Bronchial epithelial cell (primary cell): ENCODE measurements around the gene ZNF90. TPM values are rescaled to one million over a fixed set of nuclear protein-coding genes. Genes with fewer than 3 reads are reported as not detected.
"Not testable (repeated sequence)": the region's sequence is repeated elsewhere in the genome, so short reads cannot be mapped to it uniquely, and the experiment has no call there.

Source experiments
- DNase-seq: peaks from one replicate; pipeline ENCODE4 v3.0.0-alpha.2; 2010; ENCODE audit warnings: low read depth
- FAIRE-seq: peaks from 2 replicates; lab custom pipeline; 2011; peaks lifted over from hg19 to GRCh38; lab: Jason Lieb, UNC
- H3K27me3 ChIP-seq: 2 replicates; pipeline ENCODE4 v1.5.1; 2011; ENCODE audit warnings: low read length; ENCODE audit not compliant: control insufficient read depth, insufficient read depth
- H3K36me3 ChIP-seq: 2 replicates; pipeline ENCODE4 v1.5.1; 2011; ENCODE audit warnings: low read length; ENCODE audit not compliant: control insufficient read depth, insufficient read depth
- H3K4me3 ChIP-seq: 2 replicates; pipeline ENCODE4 v1.5.1; 2011; ENCODE audit warnings: mild to moderate bottlenecking, low read depth, low read length, control low read depth
- CTCF ChIP-seq: IDR thresholded peaks from 2 replicates; pipeline ENCODE4 v1.5.1; 2011; ENCODE audit warnings: mild to moderate bottlenecking, moderate library complexity, low read length, control low read depth, inconsistent platforms; ENCODE audit not compliant: insufficient read depth, severe bottlenecking
- total RNA-seq: library from RNA; depleted of rRNA; stranded (reverse); fragments of >200 nt; gene quantifications from 2 replicates; pipeline ENCODE4 v1.2.1, GENCODE V29; 2014

The ZNF90 gene
- total RNA-seq, 1 donor from 2014 or later, result 2.1 TPM

GRCh38 chr19:20080656-20081055 is 2.9 kb downstream of the ZNF90 start:
- no peak for DNase-seq
- H3K4me3 ChIP-seq, result no peak overlapping the region
- no peaks in the 10 kb centered on the region for H3K36me3 ChIP-seq
- no peak for FAIRE-seq
- H3K27me3 ChIP-seq, result no peaks in the 10 kb centered on the region
- TF ChIP-seq CTCF, result no peak

- not testable (repeated sequence) for H3K4me3 ChIP-seq, H3K27me3 ChIP-seq, H3K36me3 ChIP-seq, FAIRE-seq
- DNase-seq, result peak; percentile 52
These were observed 4.5 kb downstream of the ZNF90 start for GRCh38 chr19:20082232-20082833.

DNA sequence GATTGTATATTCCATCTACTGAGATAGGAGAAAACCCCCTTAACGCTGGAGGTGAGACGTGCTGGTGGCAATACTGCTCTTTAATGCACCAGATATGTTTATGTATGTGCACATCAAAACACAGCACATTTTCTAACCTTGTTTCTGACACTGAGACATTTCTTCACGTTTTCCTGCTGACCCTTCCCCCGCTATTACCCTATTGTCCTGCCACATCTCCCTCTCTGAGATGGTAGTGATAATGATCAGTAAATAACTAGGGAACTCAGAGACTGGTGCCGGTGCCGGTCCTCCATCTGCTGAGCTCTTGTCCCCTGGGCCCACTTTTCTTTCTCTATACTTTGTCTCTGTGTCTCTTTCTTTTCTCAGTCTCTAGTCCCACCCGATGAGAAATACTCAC is 5.1 kb downstream of the ZNF90 start:
- H3K4me3 ChIP-seq, FAIRE-seq, H3K36me3 ChIP-seq, H3K27me3 ChIP-seq, DNase-seq: not testable (repeated sequence)

DNA sequence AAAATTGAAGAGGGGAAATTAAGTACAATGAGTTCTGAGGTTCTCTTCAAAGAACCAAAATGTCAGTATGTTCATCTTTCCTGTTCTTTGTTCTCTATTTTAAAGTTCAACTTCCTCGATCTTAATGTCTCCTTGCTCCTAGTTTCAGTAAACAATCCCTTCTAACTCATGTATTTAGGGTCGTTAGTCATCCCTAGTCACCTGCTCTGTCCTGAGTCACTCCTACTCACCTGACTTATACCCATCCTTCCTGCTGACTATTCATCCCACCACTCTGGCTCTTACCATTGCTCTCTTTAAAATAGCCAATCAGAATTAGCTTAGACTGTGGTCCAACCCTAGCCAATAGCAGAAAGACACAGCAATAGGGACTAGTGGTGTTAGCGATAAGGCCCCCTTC is 24.3 kb downstream of the ZNF90 start:
- no peak for DNase-seq
- FAIRE-seq, result no peak
- Histone ChIP-seq H3K4me3 (no peak overlapping the region), H3K36me3 (no peaks in the 10 kb centered on the region), H3K27me3 (no peaks in the 10 kb centered on the region)
- no peak for TF ChIP-seq CTCF

GRCh38 chr19:20103091-20103740 is 25.4 kb downstream of the ZNF90 start:
- H3K27me3 ChIP-seq, result no peaks in the 10 kb centered on the region
- DNase-seq (peak; percentile 63), FAIRE-seq (no peak)
- no peak for TF ChIP-seq CTCF
- no peaks in the 10 kb centered on the region for H3K36me3 ChIP-seq
- H3K4me3 ChIP-seq, result no peak overlapping the region

DNA sequence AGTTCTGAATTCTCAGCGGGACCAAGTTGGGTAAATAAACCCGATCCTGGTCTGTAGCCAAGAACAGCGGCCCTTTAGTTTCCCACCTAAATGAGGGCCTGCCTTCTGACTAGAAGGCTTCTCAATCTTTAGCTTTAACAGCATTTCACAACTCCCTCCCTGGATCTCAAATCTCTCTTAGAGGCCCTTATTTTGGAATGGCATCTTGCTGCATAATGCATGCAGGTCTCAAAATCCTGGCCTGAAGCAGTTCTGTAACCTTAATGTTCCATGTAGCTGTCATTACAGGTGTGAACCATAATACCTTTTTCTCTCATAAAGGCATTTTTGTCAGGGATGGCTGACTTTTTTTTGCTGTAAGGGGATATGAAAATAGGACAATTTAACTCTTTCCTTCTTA is 29.5 kb downstream of the ZNF90 start:
- Histone ChIP-seq H3K36me3 (no peaks in the 10 kb centered on the region), H3K4me3 (no peak overlapping the region), H3K27me3 (no peaks in the 10 kb centered on the region)
- TF ChIP-seq CTCF, result no peak
- DNase-seq, result no peak
- no peak for FAIRE-seq

- not testable (repeated sequence) for H3K36me3 ChIP-seq, H3K27me3 ChIP-seq, H3K4me3 ChIP-seq, DNase-seq, FAIRE-seq
These were observed 40.5 kb downstream of the ZNF90 start for GRCh38 chr19:20118064-20118839.
